ENCODE data around the gene MGAT2. TPM values are rescaled to one million over a fixed set of nuclear protein-coding genes. Genes with fewer than 3 reads are reported as not detected.

MGAT2 gene
- total RNA-seq, 4 donors from 2014 or later: 13.9 to 28.0 (median 19.7) TPM

- no peak for TF ChIP-seq CTCF (IDR thresholded peaks at IDR 0.05)
- TF ChIP-seq POLR2A (IDR thresholded peaks at IDR 0.05): no peak
- WGBS, 2 donors: 20 to 53% methylated on average over 6 of the region's 6 CpGs
- no peak overlapping the region for H3K4me3 ChIP-seq
- H3K4me1 ChIP-seq: peaks cover 15 to 50% (median 25%) of the 10 kb centered on the region in 3 donors
- no peaks in the 10 kb centered on the region for H3K27me3 ChIP-seq
- intact Hi-C loops (cut with DNase I): no loop called here
- peak overlapping the region in 2 of 4 donors; percentile 28 to 47 for H3K27ac ChIP-seq
- H3K36me3 ChIP-seq: peaks cover 0 to 14% (median 0%) of the 10 kb centered on the region in 3 donors
- H3K9me3 ChIP-seq: no peaks in the 10 kb centered on the region
- no peak for DNase-seq
Measured at GRCh38 chr14:49623941-49624839, 3.6 kb downstream of the MGAT2 start.

- Histone ChIP-seq H3K27me3 (no peaks in the 10 kb centered on the region), H3K27ac (peak overlapping the region; percentile 94 to 99 (median 98)), H3K4me1 (peaks cover 8 to 53% (median 32%) of the 10 kb centered on the region in 3 donors), H3K4me3 (peak overlapping the region; percentile 90 to 99 (median 94)), H3K36me3 (peaks cover 0 to 25% (median 0%) of the 10 kb centered on the region in 3 donors), H3K9me3 (no peaks in the 10 kb centered on the region)
- DNase-seq: peak; percentile 71
- TF ChIP-seq CTCF (IDR thresholded peaks at IDR 0.05) (peak; percentile 65 to 94 (median 81)), POLR2A (IDR thresholded peaks at IDR 0.05) (peak in 2 of 4 donors; percentile 81 to 87)
- intact Hi-C loops (cut with DNase I): loop anchor here (5.0 kb wide), 1 partner anchor 133 kb away; the partner anchor contains the start of gene KLHDC2
- 0% methylated on average over 5 of the region's 101 CpGs; no CpG with 5 or more reads in 1 of the 2 donors for WGBS, 2 donors
Measured at GRCh38 chr14:49633640-49634546, 13.3 kb downstream of the MGAT2 start.

- WGBS, 2 donors: 0% methylated on average over 2 of the region's 80 CpGs; no CpG with 5 or more reads in 1 of the 2 donors
- Histone ChIP-seq H3K27me3 (no peaks in the 10 kb centered on the region), H3K36me3 (peaks cover 0 to 28% (median 0%) of the 10 kb centered on the region in 3 donors), H3K27ac (peak within 1 kb of the TSS; percentile 94 to 99 (median 98)), H3K9me3 (no peaks in the 10 kb centered on the region), H3K4me3 (peak within 1 kb of the TSS; percentile 90 to 99 (median 94)), H3K4me1 (peaks cover 8 to 53% (median 32%) of the 10 kb centered on the region in 3 donors)
- peak; percentile 14 for DNase-seq
- no peak for TF ChIP-seq CTCF (IDR thresholded peaks at IDR 0.05)
- TF ChIP-seq POLR2A (IDR thresholded peaks at IDR 0.05): no peak
- intact Hi-C loops (cut with DNase I): loop anchor here (5.0 kb wide), 1 partner anchor 133 kb away; the partner anchor contains the start of gene KLHDC2
Measured at GRCh38 chr14:49634547-49635334, 14.1 kb downstream of the MGAT2 start, which contains the start of gene DNAAF2. DNAAF2 (minus strand) TSS chr14:49635244; CDS start chr14:49635149, 95 bp downstream.

GRCh38 chr14:49636866-49637265 is 16.3 kb downstream of the MGAT2 start:
- H3K4me1 ChIP-seq: peaks cover 3 to 60% (median 20%) of the 10 kb centered on the region in 3 donors
- WGBS, 2 donors: 79 to 96% methylated on average over 1 of the region's 1 CpG

More at GRCh38 chr14:49636866-49637265, 16.3 kb downstream of the MGAT2 start:
- no peak for DNase-seq
- TF ChIP-seq POLR2A (IDR thresholded peaks at IDR 0.05) (no peak), CTCF (IDR thresholded peaks at IDR 0.05) (no peak)
- intact Hi-C loops (cut with DNase I): no loop called here
- peak overlapping the region in 1 of 4 donors; percentile 14 for H3K27ac ChIP-seq
- H3K36me3 ChIP-seq: peaks cover 0 to 28% (median 0%) of the 10 kb centered on the region in 3 donors
- no peaks in the 10 kb centered on the region for H3K9me3 ChIP-seq
- no peak overlapping the region for H3K4me3 ChIP-seq
- no peaks in the 10 kb centered on the region for H3K27me3 ChIP-seq

Data from esophagus squamous epithelium (tissue), 5 donors.